Keratinocyte (primary cell): ENCODE results near the gene DMRT1. TPM values are rescaled to one million over a fixed set of nuclear protein-coding genes. Genes with fewer than 3 reads are reported as not detected.

Experiments
- DNase-seq: peaks from one replicate; pipeline ENCODE4 v3.0.0-alpha.2; 2011; ENCODE audit warnings: low read depth, missing footprints, low spot score
- FAIRE-seq: peaks from 2 replicates; lab custom pipeline; 2011; peaks lifted over from hg19 to GRCh38; lab: Jason Lieb, UNC
- H2AFZ ChIP-seq: 2 replicates; pipeline ENCODE4 v1.6.0; 2012; ENCODE audit warnings: low read length, control low read depth, inconsistent platforms; ENCODE audit not compliant: control insufficient read depth
- H3K27ac ChIP-seq: 2 replicates; pipeline ENCODE4 v1.5.1; 2011; ENCODE audit warnings: low read length; ENCODE audit not compliant: control insufficient read depth, insufficient read depth
- H3K27me3 ChIP-seq: 3 replicates; pipeline ENCODE4 v1.6.0; 2011; ENCODE audit warnings: low read length; ENCODE audit not compliant: control insufficient read depth, insufficient read depth; ENCODE audit errors: extremely low read depth
- H3K36me3 ChIP-seq, 2 experiments: 2 replicates in 1 of 2; 3 replicates in 1 of 2; pipeline ENCODE4 v1.5.1; 2011; ENCODE audit warnings: low read length in 2 of 2, mild to moderate bottlenecking in 1 of 2; ENCODE audit not compliant: control insufficient read depth in 2 of 2, insufficient read depth in 2 of 2; ENCODE audit errors: extremely low read depth in 1 of 2
- H3K4me1 ChIP-seq: 3 replicates; pipeline ENCODE4 v1.5.1; 2011; ENCODE audit warnings: low read length; ENCODE audit not compliant: control insufficient read depth, insufficient read depth; ENCODE audit errors: extremely low read depth
- H3K4me2 ChIP-seq: 3 replicates; pipeline ENCODE4 v1.6.0; 2011; ENCODE audit warnings: low read depth, low read length; ENCODE audit not compliant: control insufficient read depth, insufficient read depth; ENCODE audit errors: extremely low read depth
- H3K4me3 ChIP-seq, 3 experiments: fragments of 200-600 bp in 1 of 3; sonication (generic) in 1 of 3; 2 replicates in 2 of 3; 3 replicates in 1 of 3; pipeline ENCODE4 v1.5.1; 2011 to 2016; ENCODE audit warnings: low read length in 3 of 3, mild to moderate bottlenecking in 3 of 3, control low read depth in 2 of 3, inconsistent platforms in 1 of 3, low read depth in 1 of 3, mixed read lengths in 1 of 3, mixed run types in 1 of 3, moderate library complexity in 1 of 3; ENCODE audit not compliant: control insufficient read depth in 2 of 3, insufficient read depth in 2 of 3; ENCODE audit errors: extremely low read depth in 1 of 3
- H3K79me2 ChIP-seq: 2 replicates; pipeline ENCODE4 v1.6.0; 2012; ENCODE audit warnings: low read length; ENCODE audit not compliant: control insufficient read depth, insufficient read depth
- H3K9ac ChIP-seq: 3 replicates; pipeline ENCODE4 v1.6.0; 2011; ENCODE audit warnings: low read length; ENCODE audit not compliant: control insufficient read depth, insufficient read depth; ENCODE audit errors: extremely low read depth
- H3K9me1 ChIP-seq: 3 replicates; pipeline ENCODE4 v1.6.0; 2011; ENCODE audit warnings: low read length; ENCODE audit not compliant: control insufficient read depth, insufficient read depth; ENCODE audit errors: extremely low read depth
- H3K9me3 ChIP-seq: 2 replicates; pipeline ENCODE4 v1.5.1; 2012; ENCODE audit warnings: low read depth, low read length; ENCODE audit not compliant: control insufficient read depth
- H4K20me1 ChIP-seq: 3 replicates; pipeline ENCODE4 v1.6.0; 2011; ENCODE audit warnings: low read length; ENCODE audit not compliant: control insufficient read depth, insufficient read depth; ENCODE audit errors: extremely low read depth
- CTCF ChIP-seq, 3 experiments: IDR thresholded peaks in 1 of 3; conservative IDR thresholded peaks in 1 of 3; optimal IDR thresholded peaks in 1 of 3; 2 replicates in 2 of 3; 3 replicates in 1 of 3; pipeline versions ENCODE3 to v1.5.1; 2011; ENCODE audit warnings: low read length in 3 of 3, mild to moderate bottlenecking in 3 of 3, moderate library complexity in 2 of 3, control low read depth in 1 of 3, inconsistent platforms in 1 of 3; ENCODE audit not compliant: insufficient read depth in 2 of 3; ENCODE audit errors: extremely low read depth in 1 of 3
- EZH2 ChIP-seq: IDR thresholded peaks from one replicate; pipeline ENCODE4 v1.6.1; 2012; ENCODE audit warnings: inconsistent platforms, mild to moderate bottlenecking, low read length, moderate library complexity
- dilution Hi-C: fragments of 300-500 bp; cut with MboI; formaldehyde crosslinking; loops from one replicate; pipeline ENCODE4 v1.7.0; 2020; ENCODE audit warnings: low sequenced_read_pairs; ENCODE audit not compliant: extremely low pct_ligation_motif_present
- polyA plus RNA-seq, 5 experiments: library from polyadenylated mRNA; depleted of rRNA in 3 of 5; stranded (reverse) in 3 of 5; stranded (forward) in 1 of 5; unstranded in 1 of 5; fragments of >200 nt; gene quantifications; 1 replicate in 1 of 5; 2 replicates in 3 of 5; 3 replicates in 1 of 5; pipeline versions ENCODE4 v1.2.1 to v1.2.3, GENCODE V29; 2011 to 2012; ENCODE audit warnings: missing spikeins in 2 of 5, low read depth in 1 of 5, low replicate concordance in 1 of 5

The DMRT1 gene
- polyA plus RNA-seq, 1 donor (not counting 4 experiments of a cell fraction or from before 2014, with no cell fraction given), result not detected

GRCh38 chr9:806285-807156, 35.0 kb upstream of the DMRT1 start:
- H3K9ac ChIP-seq, result no peak overlapping the region
- no peak overlapping the region for H3K4me2 ChIP-seq
- TF ChIP-seq CTCF (optimal IDR thresholded peaks at IDR 0.05 in 1 of 3, IDR thresholded peaks at IDR 0.05 in 1 of 3, conservative IDR thresholded peaks at IDR 0.05 in 1 of 3; ENCODE audit: extremely low read depth in 1 of 3, insufficient read depth in 2 of 3, low read length in 3 of 3) (peak in 2 of 3 experiments; percentile 71 to 73), EZH2 (no peak)
- H3K9me3 ChIP-seq, result no peaks in the 10 kb centered on the region
- peaks cover 25% of the 10 kb centered on the region for H3K4me1 ChIP-seq
- H3K36me3 ChIP-seq, result no peaks in the 10 kb centered on the region
- FAIRE-seq, result peak; percentile 94
- H2AFZ ChIP-seq, result no peak overlapping the region
- dilution Hi-C loops, result no loop called here
- no peak overlapping the region for H3K4me3 ChIP-seq
- DNase-seq, result no peak
- no peaks in the 10 kb centered on the region for H3K27me3 ChIP-seq
- H3K27ac ChIP-seq, result no peak overlapping the region
- no peaks in the 10 kb centered on the region for H4K20me1 ChIP-seq
- no peaks in the 10 kb centered on the region for H3K9me1 ChIP-seq
- H3K79me2 ChIP-seq, result no peaks in the 10 kb centered on the region

GRCh38 chr9:811106-811531, 30.4 kb upstream of the DMRT1 start:
- Histone ChIP-seq H3K27me3 (no peaks in the 10 kb centered on the region), H3K4me1 (peaks cover 11% of the 10 kb centered on the region), H3K4me3 (no peak overlapping the region), H3K9me1 (no peaks in the 10 kb centered on the region), H3K4me2 (peak overlapping the region; percentile 6), H4K20me1 (no peaks in the 10 kb centered on the region), H2AFZ (peak overlapping the region; percentile 35), H3K9me3 (no peaks in the 10 kb centered on the region), H3K79me2 (no peaks in the 10 kb centered on the region), H3K27ac (peak overlapping the region; percentile 28), H3K36me3 (no peaks in the 10 kb centered on the region), H3K9ac (no peak overlapping the region)
- no peak for TF ChIP-seq CTCF (optimal IDR thresholded peaks at IDR 0.05 in 1 of 3, IDR thresholded peaks at IDR 0.05 in 1 of 3, conservative IDR thresholded peaks at IDR 0.05 in 1 of 3; ENCODE audit: extremely low read depth in 1 of 3, insufficient read depth in 2 of 3, low read length in 3 of 3)
- TF ChIP-seq EZH2, result no peak
- FAIRE-seq, result peak; percentile 69
- dilution Hi-C loops, result no loop called here
- peak; percentile 28 for DNase-seq
